ENCODE measurements around the gene MCTP1. TPM values are rescaled to one million over a fixed set of nuclear protein-coding genes. Genes with fewer than 3 reads are reported as not detected.

Gene MCTP1
- total and polyA plus RNA-seq, 3 experiments from 2014 or later: 0.51 to 0.92 (median 0.55) TPM

- Mint-ChIP-seq H3K4me3 (peak overlapping the region in 6 of 7 donors; percentile 45 to 78 (median 52)), H3K27ac (peak overlapping the region; percentile 89 to 98 (median 94)), H3K36me3 (no peaks in the 10 kb centered on the region), H3K4me1 (peaks cover 38 to 46% (median 39%) of the 10 kb centered on the region in 3 donors), H3K9me3 (no peaks in the 10 kb centered on the region), H3K27me3 (no peaks in the 10 kb centered on the region)
- H3K36me3 ChIP-seq (ENCODE audit: insufficient read depth, low read length): no peaks in the 10 kb centered on the region
- ChIA-PET POLR2A (interaction anchor here (1.2 kb wide), 1 partner anchor 16 kb away, joined by 4 read pairs; no protein-coding TSS in a partner anchor), CTCF (interaction anchor here (0.7 to 2.3 kb wide), 2 partner anchors 10 to 1182 kb away, joined by 4 to 5 read pairs; no protein-coding TSS in a partner anchor)
- no peaks in the 10 kb centered on the region for H3K9me3 ChIP-seq (ENCODE audit: low read length)
- DNase-seq: peak in 2 of 5 donors; percentile 35 to 58
- H3K27ac ChIP-seq (ENCODE audit: low read depth, low read length): peak overlapping the region; percentile 28
- no peaks in the 10 kb centered on the region for H3K27me3 ChIP-seq (ENCODE audit: insufficient read depth, low read length, poor library complexity, severe bottlenecking)
- H3K4me3 ChIP-seq (ENCODE audit: low read length): no peak overlapping the region
- peaks cover 34% of the 10 kb centered on the region for H3K4me1 ChIP-seq (ENCODE audit: insufficient read depth, low read length)
Measured at GRCh38 chr5:94793113-94793815, 491.6 kb downstream of the MCTP1 start.

- Mint-ChIP-seq H3K4me3 (peak overlapping the region in 2 of 7 donors; percentile 26 to 54), H3K27ac (peak overlapping the region in 1 of 8 donors; percentile 65), H3K9me3 (no peaks in the 10 kb centered on the region), H3K27me3 (no peaks in the 10 kb centered on the region), H3K36me3 (no peaks in the 10 kb centered on the region), H3K4me1 (peaks cover 38 to 46% (median 39%) of the 10 kb centered on the region in 3 donors)
- H3K9me3 ChIP-seq (ENCODE audit: low read length): no peaks in the 10 kb centered on the region
- H3K27ac ChIP-seq (ENCODE audit: low read depth, low read length): no peak overlapping the region
- no peaks in the 10 kb centered on the region for H3K36me3 ChIP-seq (ENCODE audit: insufficient read depth, low read length)
- ChIA-PET POLR2A (no interaction called here), CTCF (interaction anchor here (1.4 kb wide), 1 partner anchor 54 kb away, joined by 5 read pairs; no protein-coding TSS in a partner anchor)
- peaks cover 34% of the 10 kb centered on the region for H3K4me1 ChIP-seq (ENCODE audit: insufficient read depth, low read length)
- H3K27me3 ChIP-seq (ENCODE audit: insufficient read depth, low read length, poor library complexity, severe bottlenecking): no peaks in the 10 kb centered on the region
- no peak for DNase-seq
- no peak overlapping the region for H3K4me3 ChIP-seq (ENCODE audit: low read length)
Measured at GRCh38 chr5:94791829-94792228, 493.1 kb downstream of the MCTP1 start.

DNA sequence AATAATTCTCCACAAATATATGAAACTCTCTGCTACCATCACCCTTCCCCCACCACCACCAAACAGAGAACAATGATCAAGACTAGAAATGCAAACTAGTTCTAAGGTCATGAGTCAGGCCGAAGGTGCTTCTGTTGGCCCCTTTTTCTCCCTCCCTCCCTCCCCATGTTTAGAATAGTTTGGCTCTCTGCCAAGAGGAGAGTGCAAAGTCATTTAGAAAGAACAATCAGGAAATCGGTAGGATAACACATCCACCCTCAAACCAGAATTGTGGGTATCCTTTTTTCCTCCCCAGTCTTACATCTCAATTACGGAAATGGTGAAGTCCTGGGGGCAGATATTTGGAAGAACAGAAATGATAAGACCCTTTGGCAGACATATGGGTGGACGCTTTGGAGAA lies 496.4 kb downstream of the MCTP1 start:
- Histone ChIP-seq H3K4me3 (ENCODE audit: low read length) (no peak overlapping the region), H3K9me3 (ENCODE audit: low read length) (no peaks in the 10 kb centered on the region), H3K27me3 (ENCODE audit: insufficient read depth, low read length, poor library complexity, severe bottlenecking) (no peaks in the 10 kb centered on the region), H3K27ac (ENCODE audit: low read depth, low read length) (no peak overlapping the region), H3K36me3 (ENCODE audit: insufficient read depth, low read length) (no peaks in the 10 kb centered on the region), H3K4me1 (ENCODE audit: insufficient read depth, low read length) (peaks cover 14% of the 10 kb centered on the region)
- peaks cover 13 to 18% (median 16%) of the 10 kb centered on the region in 3 donors for H3K4me1 Mint-ChIP-seq
- H3K9me3 Mint-ChIP-seq: no peaks in the 10 kb centered on the region
- no peaks in the 10 kb centered on the region for H3K36me3 Mint-ChIP-seq
- DNase-seq: no peak
- H3K27ac Mint-ChIP-seq: no peak overlapping the region
- ChIA-PET CTCF (no interaction called here), POLR2A (no interaction called here)
- no peaks in the 10 kb centered on the region for H3K27me3 Mint-ChIP-seq
- no peak overlapping the region for H3K4me3 Mint-ChIP-seq

- ChIA-PET CTCF (no interaction called here), POLR2A (no interaction called here)
- no peak for DNase-seq
- Mint-ChIP-seq H3K4me1 (no peaks in the 10 kb centered on the region), H3K4me3 (no peak overlapping the region), H3K27ac (no peak overlapping the region), H3K27me3 (no peaks in the 10 kb centered on the region), H3K9me3 (no peaks in the 10 kb centered on the region), H3K36me3 (no peaks in the 10 kb centered on the region)
- Histone ChIP-seq H3K4me1 (ENCODE audit: insufficient read depth, low read length) (no peaks in the 10 kb centered on the region), H3K27ac (ENCODE audit: low read depth, low read length) (no peak overlapping the region), H3K27me3 (ENCODE audit: insufficient read depth, low read length, poor library complexity, severe bottlenecking) (no peaks in the 10 kb centered on the region), H3K9me3 (ENCODE audit: low read length) (no peaks in the 10 kb centered on the region), H3K4me3 (ENCODE audit: low read length) (no peak overlapping the region), H3K36me3 (ENCODE audit: insufficient read depth, low read length) (no peaks in the 10 kb centered on the region)
Measured at GRCh38 chr5:94784536-94785505, 500.1 kb downstream of the MCTP1 start.

DNA sequence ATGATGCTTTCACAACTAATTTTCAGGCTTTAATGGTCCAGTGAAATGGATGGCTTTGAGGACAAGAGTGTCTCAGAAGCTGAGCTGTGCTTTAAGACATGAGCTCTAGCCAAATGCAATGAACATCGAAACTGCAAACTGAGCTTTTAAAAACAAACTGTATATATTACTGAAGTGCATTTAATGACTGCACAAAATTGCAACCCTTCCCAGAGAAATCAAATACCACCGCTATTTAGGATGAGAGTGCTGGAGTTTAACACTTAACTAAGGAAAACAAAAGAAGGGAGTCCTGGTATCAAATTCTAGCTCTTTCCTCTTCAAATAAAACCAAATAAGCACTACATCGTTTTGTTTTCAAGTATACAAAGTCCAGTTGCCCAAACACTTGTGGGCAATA lies 502.5 kb downstream of the MCTP1 start:
- H3K27ac ChIP-seq (ENCODE audit: low read depth, low read length): no peak overlapping the region
- no peaks in the 10 kb centered on the region for H3K9me3 Mint-ChIP-seq
- H3K27ac Mint-ChIP-seq: no peak overlapping the region
- H3K4me1 ChIP-seq (ENCODE audit: insufficient read depth, low read length): no peaks in the 10 kb centered on the region
- ChIA-PET POLR2A (no interaction called here), CTCF (interaction anchor here (1.2 kb wide), 1 partner anchor 42 kb away, joined by 3 read pairs; no protein-coding TSS in a partner anchor)
- peaks cover 0 to 10% of the 10 kb centered on the region in 2 donors for H3K27me3 Mint-ChIP-seq
- H3K9me3 ChIP-seq (ENCODE audit: low read length): no peaks in the 10 kb centered on the region
- no peaks in the 10 kb centered on the region for H3K36me3 Mint-ChIP-seq
- H3K27me3 ChIP-seq (ENCODE audit: insufficient read depth, low read length, poor library complexity, severe bottlenecking): no peaks in the 10 kb centered on the region
- H3K36me3 ChIP-seq (ENCODE audit: insufficient read depth, low read length): no peaks in the 10 kb centered on the region
- no peak overlapping the region for H3K4me3 ChIP-seq (ENCODE audit: low read length)
- no peak overlapping the region for H3K4me3 Mint-ChIP-seq
- H3K4me1 Mint-ChIP-seq: no peaks in the 10 kb centered on the region
- DNase-seq: no peak

- H3K9me3 ChIP-seq (ENCODE audit: low read length): no peaks in the 10 kb centered on the region
- H3K27ac ChIP-seq (ENCODE audit: low read depth, low read length): no peak overlapping the region
- H3K36me3 ChIP-seq (ENCODE audit: insufficient read depth, low read length): no peaks in the 10 kb centered on the region
- H3K27ac Mint-ChIP-seq: no peak overlapping the region
- ChIA-PET CTCF (no interaction called here), POLR2A (no interaction called here)
- H3K4me1 Mint-ChIP-seq: no peaks in the 10 kb centered on the region
- H3K9me3 Mint-ChIP-seq: no peaks in the 10 kb centered on the region
- no peaks in the 10 kb centered on the region for H3K36me3 Mint-ChIP-seq
- DNase-seq: no peak
- no peaks in the 10 kb centered on the region for H3K4me1 ChIP-seq (ENCODE audit: insufficient read depth, low read length)
- no peak overlapping the region for H3K4me3 ChIP-seq (ENCODE audit: low read length)
- peaks cover 0 to 10% of the 10 kb centered on the region in 2 donors for H3K27me3 Mint-ChIP-seq
- H3K4me3 Mint-ChIP-seq: no peak overlapping the region
- no peaks in the 10 kb centered on the region for H3K27me3 ChIP-seq (ENCODE audit: insufficient read depth, low read length, poor library complexity, severe bottlenecking)
Measured at GRCh38 chr5:94779684-94780083, 505.2 kb downstream of the MCTP1 start.

GRCh38 chr5:94778732-94779131 lies 506.2 kb downstream of the MCTP1 start:
- Histone ChIP-seq H3K36me3 (ENCODE audit: insufficient read depth, low read length) (no peaks in the 10 kb centered on the region), H3K27ac (ENCODE audit: low read depth, low read length) (no peak overlapping the region), H3K4me3 (ENCODE audit: low read length) (no peak overlapping the region), H3K27me3 (ENCODE audit: insufficient read depth, low read length, poor library complexity, severe bottlenecking) (no peaks in the 10 kb centered on the region), H3K4me1 (ENCODE audit: insufficient read depth, low read length) (no peaks in the 10 kb centered on the region), H3K9me3 (ENCODE audit: low read length) (no peaks in the 10 kb centered on the region)
- Mint-ChIP-seq H3K27me3 (peaks cover 0 to 10% of the 10 kb centered on the region in 2 donors), H3K4me1 (no peaks in the 10 kb centered on the region), H3K27ac (no peak overlapping the region), H3K4me3 (no peak overlapping the region), H3K36me3 (no peaks in the 10 kb centered on the region), H3K9me3 (no peaks in the 10 kb centered on the region)
- ChIA-PET POLR2A (no interaction called here), CTCF (no interaction called here)
- DNase-seq: no peak

- H3K36me3 Mint-ChIP-seq: no peaks in the 10 kb centered on the region
- no peaks in the 10 kb centered on the region for H3K9me3 Mint-ChIP-seq
- Histone ChIP-seq H3K27me3 (ENCODE audit: insufficient read depth, low read length, poor library complexity, severe bottlenecking) (no peaks in the 10 kb centered on the region), H3K36me3 (ENCODE audit: insufficient read depth, low read length) (no peaks in the 10 kb centered on the region), H3K27ac (ENCODE audit: low read depth, low read length) (no peak overlapping the region), H3K4me3 (ENCODE audit: low read length) (no peak overlapping the region), H3K9me3 (ENCODE audit: low read length) (no peaks in the 10 kb centered on the region), H3K4me1 (ENCODE audit: insufficient read depth, low read length) (no peaks in the 10 kb centered on the region)
- H3K4me3 Mint-ChIP-seq: no peak overlapping the region
- ChIA-PET CTCF (no interaction called here), POLR2A (no interaction called here)
- no peak for DNase-seq
- no peaks in the 10 kb centered on the region for H3K4me1 Mint-ChIP-seq
- H3K27me3 Mint-ChIP-seq: peaks cover 0 to 13% of the 10 kb centered on the region in 2 donors
- no peak overlapping the region for H3K27ac Mint-ChIP-seq
Measured at GRCh38 chr5:94778299-94778698, 506.6 kb downstream of the MCTP1 start.

Measured in CD8-positive, alpha-beta memory T cell (primary cell).